HG03460 (cell line): ENCODE measurements around the gene EPB41.
"Not testable (repeated sequence)": the region's sequence is repeated elsewhere in the genome, so short reads cannot be mapped to it uniquely, and the experiment has no call there.

ENCODE experiments used
- ATAC-seq: cut with Tn5 transposase; IDR thresholded peaks from one replicate; pipeline ENCODE4 v1.9.1; 2021; ENCODE audit not compliant: unreplicated experiment

EPB41 gene

DNA sequence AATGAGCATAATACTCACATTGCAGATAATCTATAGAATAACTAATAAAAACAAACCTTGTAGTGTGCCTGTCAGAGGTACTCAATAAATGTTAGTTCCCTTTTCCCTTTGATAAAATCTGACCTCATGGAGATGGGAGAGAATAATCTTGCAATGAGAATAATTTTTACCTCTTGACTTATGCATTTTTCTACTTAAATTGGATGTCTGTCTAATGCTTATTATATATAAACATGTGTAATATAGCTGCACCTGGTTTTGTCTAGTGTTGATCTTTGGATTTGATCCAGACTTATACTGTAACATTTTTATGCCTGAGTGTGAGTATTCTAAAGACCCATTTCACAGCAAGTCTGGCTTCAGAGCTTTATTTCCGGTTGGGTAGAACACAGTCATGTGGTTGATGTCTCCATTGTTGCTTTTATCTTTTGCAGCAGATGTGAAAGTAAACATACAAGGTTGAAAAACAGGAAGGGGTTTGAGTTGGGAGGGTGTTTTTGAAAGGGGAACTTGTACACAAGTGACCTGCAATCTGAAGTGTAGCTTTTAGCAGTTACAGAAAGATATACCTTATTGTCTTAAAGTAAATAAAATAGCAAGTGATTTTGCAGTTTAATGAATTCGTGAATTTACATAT is 12.4 kb downstream of the EPB41 start:
- peak; percentile 74 for ATAC-seq

DNA sequence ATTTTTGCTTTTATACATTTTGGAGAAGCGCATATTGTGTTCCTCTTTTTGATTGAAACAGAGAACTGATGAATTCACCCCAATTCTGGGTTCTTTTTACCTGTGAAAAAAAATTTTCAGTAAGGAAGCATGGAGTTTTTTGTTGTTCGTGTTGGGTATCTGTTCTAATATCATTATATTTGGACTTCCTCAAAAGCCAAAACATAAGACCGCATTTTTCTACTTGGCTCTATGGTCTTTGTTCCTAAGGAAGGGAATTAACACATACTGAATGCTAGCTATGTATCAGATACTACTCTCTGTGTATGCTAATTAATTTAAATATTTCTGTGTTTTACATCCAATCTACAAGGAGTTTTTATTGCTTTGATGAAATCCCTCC is 12.9 kb downstream of the EPB41 start:
- no peak for ATAC-seq

DNA sequence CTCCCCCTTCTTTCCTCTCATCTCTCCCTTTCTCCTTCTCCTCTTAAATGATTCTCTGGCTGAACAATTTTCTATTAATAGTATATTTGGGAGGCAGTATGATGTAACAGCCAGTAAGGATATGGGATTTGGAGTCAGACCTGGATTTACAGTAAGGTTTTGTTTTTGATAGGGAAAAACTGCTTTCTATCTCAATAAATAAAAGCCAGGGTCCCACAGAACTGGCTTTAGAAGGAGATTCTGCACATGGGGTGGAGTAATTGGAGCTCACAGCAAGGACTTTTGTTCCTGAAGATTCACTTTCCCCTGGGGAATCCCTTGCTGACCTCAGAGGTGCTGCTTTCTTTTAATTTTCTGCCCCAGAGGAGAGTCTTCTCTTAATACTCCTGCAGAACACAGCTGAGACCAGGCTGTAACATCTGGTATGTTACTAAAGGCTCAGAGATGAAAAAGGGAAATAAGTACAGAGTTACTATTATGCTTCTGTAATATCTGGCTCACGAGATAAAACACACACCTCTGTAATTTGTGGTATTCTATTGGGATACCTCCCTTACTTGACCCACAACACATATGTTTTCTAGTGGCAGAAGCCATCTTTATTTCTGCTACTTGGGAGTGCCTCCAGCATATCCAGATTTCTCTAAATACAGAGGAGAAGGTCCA is 13.4 kb downstream of the EPB41 start:
- ATAC-seq, result no peak

DNA sequence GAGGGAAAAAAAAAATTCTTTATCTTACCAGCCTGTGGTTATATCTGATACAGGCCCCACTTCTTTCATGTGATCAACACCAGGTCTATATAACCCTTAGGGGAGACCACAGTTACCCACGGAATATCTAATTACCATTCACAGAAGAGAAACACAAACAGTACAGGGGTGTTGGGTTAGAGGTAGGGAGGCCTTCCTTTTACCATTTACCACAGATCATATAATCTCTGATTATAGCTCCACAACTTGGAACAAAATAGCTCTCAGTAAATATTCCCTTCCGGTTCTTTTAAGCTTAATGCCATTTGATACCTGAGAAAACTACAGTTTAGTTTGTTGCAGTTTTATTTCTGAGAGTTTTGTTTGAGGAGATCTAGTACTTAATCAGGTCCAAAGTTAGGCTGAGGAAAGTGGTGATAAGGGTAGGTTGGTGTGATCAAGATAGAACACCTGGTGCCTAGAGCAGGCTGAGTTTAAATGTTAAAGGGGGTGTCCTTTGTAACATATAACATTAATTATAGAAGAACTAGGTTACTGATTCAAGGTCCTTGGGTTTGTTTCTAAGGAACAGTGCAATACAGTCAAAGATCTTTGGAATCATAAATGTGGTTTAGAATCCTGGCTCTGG is 14.1 kb downstream of the EPB41 start:
- ATAC-seq, result no peak

DNA sequence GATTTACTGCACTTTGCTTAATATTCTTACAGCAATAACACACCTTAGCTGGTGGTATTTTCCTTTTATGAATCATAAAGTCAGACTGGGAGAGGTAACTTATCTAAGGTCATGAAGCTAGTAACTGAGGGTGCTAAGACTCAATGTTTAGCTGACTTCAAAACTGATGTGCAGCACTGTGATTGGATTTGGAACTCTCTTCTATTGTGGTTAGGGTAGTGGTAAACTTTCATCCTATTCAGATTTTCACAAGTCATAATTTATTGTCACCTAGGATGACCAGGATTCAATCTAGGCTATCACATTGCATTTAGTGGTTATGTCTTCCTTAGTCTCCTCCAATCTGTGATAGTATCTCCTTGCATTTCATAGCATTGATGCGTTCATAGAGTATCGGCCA is 18.9 kb downstream of the EPB41 start:
- no peak for ATAC-seq

DNA sequence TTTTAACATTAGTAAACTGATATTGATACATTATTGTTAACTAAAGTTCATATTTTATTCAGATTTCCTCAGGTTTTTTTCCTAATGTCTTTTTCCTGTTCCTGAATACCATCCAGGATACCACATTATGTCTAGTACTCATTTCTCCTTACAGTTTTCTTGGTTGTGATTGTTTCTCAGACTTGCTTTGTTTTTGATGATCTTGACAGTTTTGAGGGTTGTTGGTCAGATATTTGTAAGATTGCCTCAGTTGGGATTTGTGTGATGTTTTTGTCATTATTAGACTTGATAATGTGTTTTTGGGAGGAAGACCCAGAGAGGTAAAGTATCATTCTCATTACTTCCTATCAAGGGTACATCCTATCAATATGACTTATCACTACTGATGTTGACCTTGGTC is 19.5 kb downstream of the EPB41 start:
- no peak for ATAC-seq

DNA sequence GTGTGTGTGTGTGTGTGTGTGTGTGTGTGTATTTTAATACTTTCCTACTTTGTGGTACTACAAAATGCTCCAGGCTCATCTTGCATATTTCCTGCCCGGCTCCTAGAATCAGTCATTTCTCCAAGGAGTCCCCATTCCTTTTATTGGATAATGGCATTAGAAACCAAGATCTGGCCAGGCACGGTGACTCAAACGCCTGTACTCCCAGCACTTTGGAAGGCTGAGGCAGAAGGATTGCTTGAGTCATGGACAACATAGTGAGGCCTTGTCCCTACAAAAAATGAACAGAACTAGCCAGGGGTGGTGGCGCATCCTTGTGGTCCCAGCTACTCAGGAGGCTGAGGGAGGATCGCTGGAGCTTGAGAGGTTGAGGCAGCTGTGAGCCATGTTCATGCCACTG is 20.3 kb downstream of the EPB41 start:
- ATAC-seq, result no peak

DNA sequence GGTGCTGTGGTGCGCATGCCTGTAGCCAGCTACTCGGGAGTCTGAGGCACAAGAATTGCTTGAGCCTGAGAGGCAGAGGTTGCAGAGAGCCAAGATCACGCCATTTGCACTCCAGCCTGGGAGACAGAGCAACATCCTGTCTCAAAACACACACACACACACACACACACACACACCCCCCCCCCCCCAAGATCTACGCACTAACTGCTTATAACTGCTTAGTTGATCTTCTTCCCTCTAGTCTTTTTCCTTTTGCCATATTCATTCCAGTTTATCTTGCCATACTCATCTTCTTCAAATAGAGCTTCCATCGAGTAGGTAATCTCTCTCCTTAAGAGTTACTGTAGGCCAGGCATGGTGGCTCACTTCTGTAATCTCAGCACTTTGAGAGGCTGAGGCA is 20.9 kb downstream of the EPB41 start:
- no peak for ATAC-seq

DNA sequence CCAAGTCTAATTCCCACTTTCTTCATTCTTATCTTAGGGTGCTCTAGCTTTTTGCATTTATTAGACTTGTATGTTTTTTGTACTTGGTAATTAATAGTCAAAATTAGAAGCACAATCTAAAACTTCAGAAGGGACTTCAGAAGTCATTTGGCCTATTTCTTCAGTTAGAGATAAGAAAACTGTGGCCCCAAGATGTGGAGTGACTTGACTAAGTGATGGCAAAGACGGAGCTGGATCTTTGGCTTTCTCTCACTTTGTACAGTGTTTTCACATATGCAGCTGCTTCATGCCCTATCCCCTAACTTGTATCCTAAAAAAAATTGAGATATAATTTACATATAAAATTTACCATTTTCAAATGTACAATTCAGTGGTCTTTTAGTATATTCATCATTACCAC is 21.7 kb downstream of the EPB41 start:
- no peak for ATAC-seq

DNA sequence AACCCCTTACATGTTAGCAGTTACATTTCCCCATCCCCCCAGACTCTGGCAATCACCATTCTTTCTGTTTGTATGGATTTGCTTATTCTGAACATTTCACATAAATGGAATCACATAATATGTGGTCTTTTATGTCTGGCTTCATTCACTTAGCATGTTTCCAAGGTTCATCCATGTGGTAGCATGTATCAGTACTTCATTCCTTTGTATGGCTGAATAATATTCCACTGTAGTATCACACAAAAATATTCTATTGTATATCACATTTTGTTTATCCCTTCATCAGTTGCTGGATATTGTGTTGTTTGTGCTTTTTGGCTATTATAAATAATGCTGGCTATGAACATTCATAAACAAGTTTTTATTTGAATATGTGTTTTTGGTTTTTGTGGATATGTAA is 22.2 kb downstream of the EPB41 start:
- ATAC-seq, result no peak

DNA sequence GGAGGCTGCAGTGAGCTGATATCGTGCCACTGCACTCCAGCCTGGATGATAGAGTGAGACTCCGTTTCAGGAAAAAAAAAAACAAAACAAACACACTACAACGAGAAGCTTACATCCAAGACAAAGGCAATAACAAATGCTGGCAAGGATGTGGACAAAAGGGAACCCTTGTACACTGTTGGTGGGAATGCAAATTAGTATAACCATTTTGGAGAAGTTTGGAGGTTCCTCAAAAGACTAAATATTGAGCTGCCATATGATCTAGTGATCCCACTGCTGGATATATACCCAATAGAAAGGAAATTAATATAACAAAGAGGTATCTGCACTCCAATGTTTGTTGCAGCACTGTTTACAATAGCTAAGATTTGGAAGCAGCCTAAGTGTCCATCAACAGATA is 29.2 kb downstream of the EPB41 start:
- ATAC-seq, result not testable (repeated sequence)

DNA sequence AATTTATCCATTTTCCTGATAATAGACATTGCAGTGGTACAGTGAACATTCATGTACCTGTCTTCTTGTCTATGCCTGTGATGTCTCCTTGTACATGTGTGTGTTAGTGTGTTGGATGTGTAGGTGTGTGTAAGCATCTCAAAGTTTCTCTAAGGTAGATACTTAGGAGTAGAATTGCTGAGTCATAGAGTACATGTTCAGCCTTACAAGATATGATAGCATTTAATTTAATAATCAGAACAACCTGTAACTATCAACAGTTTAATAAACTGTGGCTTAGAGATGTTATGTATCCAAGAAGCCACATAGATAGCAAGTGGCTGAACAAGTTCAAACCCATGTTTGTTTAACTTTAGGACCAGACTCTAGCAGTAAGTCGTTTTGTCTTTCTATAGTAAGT is 35.6 kb downstream of the EPB41 start:
- ATAC-seq, result no peak

DNA sequence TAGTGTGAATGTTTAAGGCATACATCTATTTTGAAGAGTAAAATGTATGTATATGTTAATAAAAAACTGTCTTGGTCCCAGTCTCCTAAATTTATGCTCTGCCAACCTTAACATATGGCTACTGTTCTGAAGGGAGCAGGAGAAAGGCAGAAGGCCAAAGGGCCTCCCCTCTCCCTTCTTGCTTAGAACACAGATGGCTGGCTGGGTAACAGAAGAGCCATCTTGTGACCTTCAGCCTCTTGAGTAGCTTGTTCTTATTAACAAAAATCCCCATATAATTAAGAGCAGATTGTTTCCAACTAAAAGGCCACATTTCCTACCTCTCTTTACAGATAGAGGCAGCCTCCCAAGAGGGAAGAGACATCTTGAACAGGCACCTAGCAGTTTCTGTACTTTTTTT is 36.1 kb downstream of the EPB41 start:
- no peak for ATAC-seq

DNA sequence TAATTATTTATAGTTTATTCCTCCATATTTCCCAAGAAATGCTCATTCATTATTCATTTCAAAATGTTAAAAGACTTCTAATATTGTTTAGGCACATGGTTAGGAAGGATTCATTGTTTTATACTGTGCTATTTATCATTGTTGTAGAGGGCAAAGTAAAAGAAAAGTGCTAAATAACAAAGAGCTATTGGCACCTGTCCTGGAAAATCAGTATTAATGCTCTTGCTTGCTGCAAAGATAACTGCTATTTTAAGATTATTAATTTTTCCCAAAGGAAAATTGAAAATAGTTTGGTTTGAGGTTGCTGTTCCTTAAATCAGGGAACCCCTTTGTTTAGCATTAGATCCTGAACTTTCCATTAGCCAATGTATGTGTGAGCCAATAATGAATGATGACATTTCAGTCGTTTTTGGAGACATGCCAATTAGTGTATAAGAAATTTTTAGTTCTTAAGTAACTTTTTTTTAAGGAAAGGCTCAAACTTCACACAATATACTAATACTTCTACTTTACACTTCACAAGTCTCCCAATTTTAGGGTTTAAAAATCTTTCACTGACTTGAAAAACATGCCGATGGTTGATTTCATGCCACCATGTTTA is 39.9 kb downstream of the EPB41 start:
- no peak for ATAC-seq

DNA sequence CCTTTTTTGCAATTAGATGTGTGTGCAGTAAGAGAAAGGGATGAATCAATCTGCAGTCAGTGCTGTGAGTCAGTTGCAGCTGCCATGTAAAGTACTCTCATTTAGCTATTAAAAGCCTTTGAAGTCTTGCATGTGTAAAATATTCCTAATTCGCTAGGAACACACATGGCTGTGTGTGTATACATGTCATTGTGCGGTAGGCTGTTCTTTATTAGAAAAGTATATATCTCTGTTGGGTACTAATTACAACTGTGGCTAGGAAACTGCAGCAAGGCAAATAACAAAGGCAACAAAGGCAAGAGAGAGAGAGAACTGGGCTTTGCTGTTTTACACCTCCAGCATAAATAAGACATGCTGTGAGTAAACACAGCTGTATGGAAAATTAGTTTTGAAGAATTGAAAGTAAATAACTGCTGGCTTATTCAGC is 41.7 kb downstream of the EPB41 start:
- no peak for ATAC-seq

DNA sequence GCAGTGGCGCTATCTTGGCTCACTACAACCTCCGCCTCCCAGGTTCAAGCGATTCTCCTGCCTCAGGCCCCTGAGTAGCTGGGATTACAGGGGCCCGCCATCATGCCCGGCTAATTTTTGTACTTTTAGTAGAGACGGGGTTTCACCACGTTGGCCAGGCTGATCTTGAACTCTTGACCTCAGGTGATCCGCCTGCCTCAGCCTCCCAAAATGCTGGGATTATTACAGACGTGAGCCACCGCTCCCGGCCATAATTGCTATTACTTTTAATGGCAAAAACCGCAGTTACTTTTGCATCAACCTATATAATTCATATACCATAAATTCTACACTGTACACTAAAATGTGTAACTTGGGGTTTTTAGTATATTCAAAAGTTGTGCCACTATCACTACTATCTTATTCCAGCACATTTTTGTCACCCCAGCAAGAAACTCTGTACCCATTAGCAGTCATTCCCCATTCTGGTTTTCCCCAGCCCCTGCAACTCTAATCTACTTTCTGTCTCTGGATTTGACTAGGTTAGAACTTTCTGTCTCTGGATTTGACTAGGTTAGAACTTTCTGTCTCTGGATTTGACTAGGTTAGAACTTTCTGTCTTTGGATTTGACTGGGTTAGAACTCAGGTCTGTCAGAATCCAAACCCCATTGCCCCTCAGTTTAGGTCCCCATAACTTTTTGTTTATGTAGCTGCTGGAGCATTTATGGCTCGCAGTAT is 47.9 kb downstream of the EPB41 start:
- ATAC-seq, result not testable (repeated sequence)

DNA sequence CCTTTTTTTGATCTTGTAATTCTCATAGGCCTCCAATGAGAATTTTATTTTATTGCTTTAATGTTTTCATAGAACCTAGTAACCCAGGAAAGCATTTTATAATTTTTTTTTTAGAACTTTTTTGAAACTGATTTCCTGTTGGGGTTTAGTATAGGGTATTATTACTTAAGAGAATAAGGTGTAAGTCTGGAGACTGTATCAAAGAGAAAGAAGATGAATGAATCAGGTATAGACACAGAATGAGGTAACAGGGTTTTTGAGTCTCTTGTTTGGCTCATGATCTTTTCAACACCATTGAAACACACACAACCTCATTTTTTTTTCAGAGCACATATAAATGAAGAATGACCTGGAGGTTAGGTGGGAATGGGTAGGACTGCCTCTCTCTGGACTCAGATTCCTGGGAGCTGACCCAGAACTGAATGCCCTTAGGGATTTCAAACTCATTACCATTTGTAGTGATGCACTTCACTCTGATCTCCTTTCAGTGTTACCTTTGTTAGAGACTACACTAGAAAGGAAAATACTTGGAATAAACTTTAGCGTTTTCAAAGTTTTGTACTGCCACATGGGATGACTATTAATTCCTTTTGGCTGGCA is 51.0 kb downstream of the EPB41 start:
- ATAC-seq, result no peak

DNA sequence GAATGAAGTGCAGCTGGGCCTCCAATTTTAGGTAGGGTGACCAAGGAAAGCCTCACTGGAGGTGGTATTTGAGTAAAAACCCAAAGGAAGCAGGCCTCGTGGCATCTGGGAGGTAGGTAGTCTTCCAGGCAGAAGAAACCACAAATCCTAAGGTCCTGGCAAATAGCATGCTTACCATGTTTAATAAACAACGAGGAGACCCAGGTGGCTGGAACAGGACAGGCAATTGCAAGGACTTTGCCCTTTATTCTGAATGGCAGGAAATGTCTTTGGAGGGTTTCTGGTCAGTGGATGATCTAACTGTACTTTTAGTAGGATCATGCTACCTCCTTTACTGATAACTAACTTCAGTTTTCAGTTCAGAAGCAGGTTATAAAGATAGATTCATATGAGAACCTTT is 52.2 kb downstream of the EPB41 start:
- ATAC-seq, result no peak

DNA sequence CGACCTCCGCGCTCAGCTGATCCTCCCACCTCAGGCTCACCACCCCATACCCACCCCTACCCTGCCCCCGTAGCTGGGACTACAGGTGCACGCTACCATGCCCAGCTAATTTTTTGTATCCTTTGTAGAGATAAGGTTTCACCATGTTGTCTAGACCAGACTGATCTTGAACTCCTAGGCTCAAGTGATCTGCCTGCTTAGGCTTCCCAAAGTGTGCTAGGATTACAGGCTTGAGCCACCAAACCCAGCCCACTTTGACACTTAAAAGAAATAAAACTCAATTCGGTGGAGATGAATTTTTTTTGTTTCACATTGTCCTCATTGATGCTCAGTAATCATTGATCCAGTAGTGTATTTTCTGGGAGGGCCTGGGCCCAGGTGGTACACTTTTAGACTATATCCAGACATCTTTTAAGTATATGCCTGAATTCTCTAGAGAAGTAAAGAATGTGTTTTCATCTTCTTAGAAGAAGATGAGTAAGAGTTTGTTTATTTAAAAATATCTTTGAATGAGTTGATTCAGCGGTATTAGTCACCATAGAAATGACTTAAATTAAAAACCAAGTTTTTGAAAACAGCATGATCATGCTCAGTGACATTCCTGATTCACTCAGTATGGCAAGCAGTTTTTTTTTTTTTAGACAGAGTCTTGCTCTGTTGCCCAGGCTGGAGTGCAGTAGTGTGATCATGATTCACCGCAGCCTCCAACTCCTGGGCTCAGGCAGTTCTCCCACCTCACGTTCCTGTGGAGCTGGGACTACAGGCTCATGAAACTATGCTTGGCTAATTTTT is 57.8 kb downstream of the EPB41 start:
- no peak for ATAC-seq
